ENCODE measurements around the gene MPHOSPH9. TPM values are rescaled to one million over a fixed set of nuclear protein-coding genes. Genes with fewer than 3 reads are reported as not detected.
A peak's percentile ranks its signal among the peaks of the same experiment; 100 is the strongest.

Gene MPHOSPH9
- total and polyA plus RNA-seq, 2 of the 4 experiments (the other 2 are of a cell fraction): 7.6 to 17.0 TPM

GRCh38 chr12:123139926-123140675 is 92.8 kb downstream of the MPHOSPH9 start:
- peak overlapping the region; percentile 6; the same call in 1 of the 3 replicates for H2BK15ac ChIP-seq (ENCODE audit: low read depth, low read length)
- H3K14ac ChIP-seq (replicated peaks; ENCODE audit: low read depth, low read length): peak overlapping the region; percentile 68
- H4K20me1 ChIP-seq (ENCODE audit: insufficient read depth, low read length): peaks cover 15% of the 10 kb centered on the region; the same call in 1 of the 2 replicates
- BruUV-seq (replicated peaks): no TSS peak
- peak overlapping the region; percentile 50 to 53; a peak in 3 of 4 replicates for H4K8ac ChIP-seq (ENCODE audit: low read depth in 2 of 2, low read length in 2 of 2)
- H2BK20ac ChIP-seq (ENCODE audit: low read depth, low read length): peak overlapping the region; percentile 47; the same call in 1 of the 2 replicates
- no peak overlapping the region; the same call in 1 of the 2 replicates for H3K4me2 ChIP-seq (ENCODE audit: low read depth, low read length)
- H4K5ac ChIP-seq (ENCODE audit: low read depth, low read length): peak overlapping the region; percentile 70
- WGBS, 2 experiments (ENCODE audit: extremely low coverage in 2 of 2, insufficient read length in 1 of 2): 100% methylated on average over 2 of the region's 6 CpGs; no CpG with 5 or more reads in 1 of the 2 experiments
- no peaks in the 10 kb centered on the region for H3K27me3 ChIP-seq (ENCODE audit: control insufficient read depth, insufficient read depth, low read length)
- POLR2A ChIA-PET (ENCODE audit: unreplicated experiment): no interaction called here
- peak overlapping the region; percentile 39 for H3K27ac ChIP-seq (ENCODE audit: insufficient read depth, low read length)
- H2AK5ac ChIP-seq (ENCODE audit: low read depth, low read length): peak overlapping the region; percentile 41
- H3K23ac ChIP-seq (ENCODE audit: low read depth, low read length): peak overlapping the region; percentile 85; the same call in 1 of the 2 replicates
- H3K4me3 ChIP-seq (ENCODE audit: insufficient read depth, low read depth, low read length): no peak overlapping the region
- peaks cover 33% of the 10 kb centered on the region for H3K4me1 ChIP-seq (ENCODE audit: control insufficient read depth, insufficient read depth, low read length)
- H4K91ac ChIP-seq (ENCODE audit: insufficient read depth, low read depth, low read length): peak overlapping the region; percentile 20
- ATAC-seq (ENCODE audit: low read depth) (peak; percentile 69), DNase-seq (peak; percentile 57)
- dilution Hi-C loops (cut with HindIII; ENCODE audit: low sequenced_read_pairs, unreplicated experiment) (no loop called here), intact Hi-C loops (cut with micrococcal nuclease) (no loop called here), in situ Hi-C loops (cut with MboI; ENCODE audit: low sequenced_read_pairs) (loop anchor here (10.0 kb wide), 1 partner anchor 155 kb away; the partner anchor contains the start of gene ARL6IP4)
- no peaks in the 10 kb centered on the region for H3K9me3 ChIP-seq (ENCODE audit: control insufficient read depth, insufficient read depth, low read length)
- H3K4ac ChIP-seq (ENCODE audit: low read depth, low read length): peak overlapping the region; percentile 74
- H3K56ac ChIP-seq (ENCODE audit: extremely low read depth, insufficient read depth, low read length): no peak overlapping the region
- peaks cover 7% of the 10 kb centered on the region; the same call in 1 of the 2 replicates for H3K36me3 ChIP-seq (ENCODE audit: control insufficient read depth, insufficient read depth, low read length)
- peak overlapping the region; percentile 57; the same call in 1 of the 2 replicates for H2BK120ac ChIP-seq (ENCODE audit: low read depth, low read length)
- H2AK9ac ChIP-seq (replicated peaks; ENCODE audit: low read depth, low read length, poor library complexity): peak overlapping the region; percentile 88
- CTCF ChIA-PET: no interaction called here
- peaks cover 26 to 61% of the 10 kb centered on the region in 2 experiments for H3K79me1 ChIP-seq (ENCODE audit: low read depth in 1 of 2, low read length in 2 of 2)
- H3K18ac ChIP-seq (ENCODE audit: low read depth, low read length): peak overlapping the region; percentile 4
- no peak for TF ChIP-seq RCOR1 (IDR thresholded peaks at IDR 0.05; ENCODE audit: insufficient replicate concordance, low read length)
- TF ChIP-seq, protein P1, sequence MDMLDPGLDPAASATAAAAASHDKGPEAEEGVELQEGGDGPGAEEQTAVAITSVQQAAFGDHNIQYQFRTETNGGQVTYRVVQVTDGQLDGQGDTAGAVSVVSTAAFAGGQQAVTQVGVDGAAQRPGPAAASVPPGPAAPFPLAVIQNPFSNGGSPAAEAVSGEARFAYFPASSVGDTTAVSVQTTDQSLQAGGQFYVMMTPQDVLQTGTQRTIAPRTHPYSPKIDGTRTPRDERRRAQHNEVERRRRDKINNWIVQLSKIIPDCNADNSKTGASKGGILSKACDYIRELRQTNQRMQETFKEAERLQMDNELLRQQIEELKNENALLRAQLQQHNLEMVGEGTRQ (IDR thresholded peaks at IDR 0.05; ENCODE audit: low read depth, low read length): no peak
- TF ChIP-seq MAFK (IDR thresholded peaks at IDR 0.05; ENCODE audit: low read depth, low read length): no peak
- no peak for TF ChIP-seq BHLHE40 (IDR thresholded peaks at IDR 0.05; ENCODE audit: low read depth, low read length)
- TF ChIP-seq POLR2A (IDR thresholded peaks at IDR 0.05; ENCODE audit: low read depth, low read length): no peak
- TF ChIP-seq RFX5 (IDR thresholded peaks at IDR 0.05; ENCODE audit: low read depth, low read length): no peak
- TF ChIP-seq MXI1 (IDR thresholded peaks at IDR 0.05; ENCODE audit: borderline replicate concordance, low read depth, low read length): no peak
- TF ChIP-seq RAD21 (IDR thresholded peaks at IDR 0.05; ENCODE audit: low read length): no peak
- no peak for TF ChIP-seq FOS (IDR thresholded peaks at IDR 0.05; ENCODE audit: low read depth, low read length)
- no peak for TF ChIP-seq CHD1 (IDR thresholded peaks at IDR 0.05; ENCODE audit: low read depth, low read length)
- peak overlapping the region; percentile 57 for H2AFZ ChIP-seq (replicated peaks; ENCODE audit: low read length, poor library complexity)
- peak overlapping the region; percentile 27; the same call in 1 of the 2 replicates for H3K9ac ChIP-seq (ENCODE audit: low read depth, low read length)
- H3K9me1 ChIP-seq (ENCODE audit: insufficient read depth, low read length): peaks cover 21% of the 10 kb centered on the region
- peak overlapping the region; percentile 36 for H2BK5ac ChIP-seq (ENCODE audit: low read depth, low read length, poor library complexity, severe bottlenecking)

All from IMR-90 (cell line).